Motor neuron (in vitro differentiated cells): ENCODE data around the gene FRYL. TPM values are rescaled to one million over a fixed set of nuclear protein-coding genes. Genes with fewer than 3 reads are reported as not detected.
A peak's percentile ranks its signal among the peaks of the same experiment; 100 is the strongest.
"Not testable (repeated sequence)": the region's sequence is repeated elsewhere in the genome, so short reads cannot be mapped to it uniquely, and the experiment has no call there.

Source experiments
- ATAC-seq, 8 experiments: fragments of 200-7000 bp; cut with Tn5 transposase; replicated peaks in 6 of 8; 2 replicates each; pipeline ENCODE4 v1.8.0; 2021; ENCODE audit warnings: mild to moderate bottlenecking in 8 of 8, moderate library complexity in 8 of 8
- H3K27ac ChIP-seq, 2 donors: fragments of 250-450 bp; sonication (Bioruptor Pico); 2 replicates each; pipeline ENCODE4 v1.9.0; 2021; ENCODE audit warnings: antibody characterized with exemption in 2 of 2, mild to moderate bottlenecking in 2 of 2, moderate library complexity in 1 of 2
- H3K4me1 ChIP-seq, 2 donors: fragments of 250-450 bp; sonication (Bioruptor Pico); replicated peaks in 1 of 2; 2 replicates each; pipeline ENCODE4 v1.6.1; 2021; ENCODE audit warnings: antibody characterized with exemption in 2 of 2, mild to moderate bottlenecking in 2 of 2, moderate library complexity in 1 of 2
- H3K4me3 ChIP-seq, 5 donors: fragments of 250-450 bp; sonication (Bioruptor Pico); 2 replicates each; pipeline ENCODE4 v1.9.0; 2021; ENCODE audit warnings: antibody characterized with exemption in 5 of 5, mild to moderate bottlenecking in 5 of 5, moderate library complexity in 4 of 5
- WGBS, 10 experiments: fragments of 450-650 bp; shearing (Covaris generic); methylation state at CpG; one replicate each; pipeline ENCODE4 v1.0.0; 2022; 5-methylcytosine and 5-hydroxymethylcytosine counted together
- in situ Hi-C, 9 experiments: fragments of 400-800 bp; cut with MboI; loops; one replicate each; pipeline ENCODE4 v1.15.0; 2021; ENCODE audit warnings: low sequenced_read_pairs in 9 of 9, low pct_unique_long_range_greater_than_20kb in 2 of 9; ENCODE audit not compliant: unreplicated experiment in 9 of 9
- total RNA-seq, 8 experiments: library from RNA; unstranded; fragments of 300-600 nt; gene quantifications; 2 replicates each; pipeline versions ENCODE4 v1.2.3 to v1.2.4, GENCODE V29; 2022

FRYL gene
- total RNA-seq, 8 experiments from 2014 or later: 26.0 to 91.8 (median 37.9) TPM

DNA sequence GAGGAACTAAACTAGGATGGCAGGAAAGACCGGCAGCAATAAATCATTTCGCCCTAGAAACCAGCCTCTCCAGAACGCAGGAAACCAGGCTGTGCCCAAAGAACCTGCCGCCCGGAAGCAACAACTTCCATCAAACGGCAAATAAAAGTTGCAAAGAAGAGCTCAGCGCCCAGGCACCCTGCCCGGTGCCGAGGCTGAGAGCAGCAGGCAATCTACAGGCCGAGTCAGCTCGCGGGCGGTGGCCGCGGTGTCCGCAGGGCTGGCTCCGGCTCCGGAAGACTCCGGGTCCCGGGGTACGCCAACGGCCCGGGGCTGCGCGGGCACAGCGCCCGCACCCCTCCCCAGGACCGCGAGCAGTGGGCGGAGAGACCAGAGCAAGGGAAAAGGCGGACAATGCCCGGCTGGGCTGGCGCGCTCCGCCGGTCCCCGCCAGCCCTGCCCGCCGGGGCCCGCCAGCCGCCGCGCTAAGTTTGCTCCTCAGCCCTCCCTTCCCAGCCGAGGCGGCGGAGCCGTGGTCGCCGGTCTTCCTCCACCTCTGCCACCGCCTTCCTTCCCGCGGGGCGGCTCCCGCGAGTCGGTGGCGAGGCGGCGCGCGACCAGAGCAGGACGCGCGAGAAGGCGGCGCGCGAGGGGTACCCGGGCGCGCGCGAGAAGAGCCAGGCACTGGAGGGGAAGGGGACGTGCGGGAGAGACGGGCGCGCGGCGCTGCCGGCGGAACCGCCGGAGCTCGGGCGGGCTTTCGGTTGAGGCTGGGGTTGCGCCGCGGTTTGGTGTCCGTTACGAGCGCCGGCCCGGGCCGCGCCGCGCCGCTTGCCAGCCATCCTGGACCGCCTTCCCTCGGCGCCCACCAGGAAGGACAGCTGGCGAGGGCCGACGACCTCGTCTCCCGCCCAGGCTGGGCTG, 733 bp downstream of the FRYL start:
- H3K4me3 ChIP-seq: peak overlapping the region; percentile 65 to 84 (median 70)
- in situ Hi-C loops: loop anchor here in 1 of 9 experiments (25.0 kb wide), 1 partner anchor 192 kb away; no protein-coding TSS in a partner anchor
- peak overlapping the region; percentile 77 to 82 for H3K27ac ChIP-seq
- WGBS, 10 experiments: 0% methylated on average over 3 to 15 of the region's 108 CpGs; no CpG with 5 or more reads in 2 of the 10 experiments
- H3K4me1 ChIP-seq: peaks cover 10 to 14% of the 10 kb centered on the region in 2 donors
- ATAC-seq: peak; percentile 29 to 43 (median 31)

DNA sequence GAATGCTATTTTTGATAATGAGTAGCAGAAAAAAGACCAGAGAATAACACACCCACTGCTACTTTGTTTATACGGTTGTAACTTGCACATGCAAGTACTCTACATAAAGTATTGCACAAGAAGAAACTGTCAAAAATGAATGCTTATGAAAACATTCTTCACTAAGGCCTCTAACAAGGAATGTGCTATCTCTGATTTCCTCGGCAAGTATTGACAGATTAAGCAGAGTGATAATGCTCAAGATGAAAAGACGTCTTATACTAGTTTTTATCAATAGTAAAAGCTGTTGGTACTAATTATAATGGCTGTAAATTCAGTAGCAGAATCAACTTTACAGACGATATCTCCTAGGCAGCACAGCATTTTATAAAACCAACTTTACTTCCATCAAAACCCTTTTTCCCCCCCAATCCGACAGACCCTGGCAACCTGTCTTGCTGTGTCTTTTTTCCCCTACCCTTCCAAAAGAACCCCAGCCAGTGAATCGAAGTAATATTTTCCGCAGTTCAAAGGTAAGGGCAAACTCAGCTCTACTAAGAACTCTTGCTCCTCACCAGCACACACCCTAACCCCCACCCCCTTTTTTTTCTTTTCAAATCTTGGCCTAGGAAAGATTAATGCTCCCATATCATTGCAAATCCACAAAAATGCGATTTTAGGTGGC, 1.5 kb downstream of the FRYL start:
- in situ Hi-C loops: loop anchor here in 1 of 9 experiments (25.0 kb wide), 1 partner anchor 191 kb away; no protein-coding TSS in a partner anchor

DNA sequence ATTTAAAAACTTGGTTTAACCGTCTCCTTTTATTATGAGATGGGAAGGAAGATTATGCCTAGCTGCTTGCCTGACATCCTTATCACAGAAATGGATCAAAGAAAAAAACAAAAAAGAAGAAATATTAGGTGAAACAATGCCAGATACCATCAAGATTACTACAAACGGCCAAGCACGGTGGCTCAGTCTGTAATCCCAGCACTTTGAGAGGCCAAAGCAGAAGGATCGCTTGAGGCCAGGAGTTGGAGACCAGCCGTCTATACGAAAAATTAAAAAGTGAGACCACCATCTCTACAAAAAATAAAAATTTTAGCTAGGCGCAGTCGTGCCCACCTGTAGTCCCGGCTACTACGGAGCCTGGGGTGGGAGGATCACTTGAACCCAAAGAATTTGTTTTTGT, 2.3 kb downstream of the FRYL start:
- no peak for ATAC-seq
- H3K27ac ChIP-seq: no peak overlapping the region
- H3K4me3 ChIP-seq: peak overlapping the region in 4 of 5 donors; percentile 67 to 84 (median 74)
- peaks cover 10 to 14% of the 10 kb centered on the region in 2 donors for H3K4me1 ChIP-seq
- in situ Hi-C loops: loop anchor here in 1 of 9 experiments (25.0 kb wide), 1 partner anchor 190 kb away; no protein-coding TSS in a partner anchor
- 14 to 61% (median 48%) methylated on average over 3 to 10 of the region's 10 CpGs for WGBS, 10 experiments

More for the DNA sequence above, 1.5 kb downstream of the FRYL start:
- peak overlapping the region in 1 of 2 donors; percentile 82 for H3K27ac ChIP-seq
- ATAC-seq: no peak
- WGBS, 10 experiments: 0 to 5% (median 0%) methylated on average over 2 to 8 of the region's 8 CpGs; no CpG with 5 or more reads in 1 of the 10 experiments
- H3K4me3 ChIP-seq: peak overlapping the region; percentile 65 to 84 (median 70)
- H3K4me1 ChIP-seq: peaks cover 10 to 14% of the 10 kb centered on the region in 2 donors

DNA sequence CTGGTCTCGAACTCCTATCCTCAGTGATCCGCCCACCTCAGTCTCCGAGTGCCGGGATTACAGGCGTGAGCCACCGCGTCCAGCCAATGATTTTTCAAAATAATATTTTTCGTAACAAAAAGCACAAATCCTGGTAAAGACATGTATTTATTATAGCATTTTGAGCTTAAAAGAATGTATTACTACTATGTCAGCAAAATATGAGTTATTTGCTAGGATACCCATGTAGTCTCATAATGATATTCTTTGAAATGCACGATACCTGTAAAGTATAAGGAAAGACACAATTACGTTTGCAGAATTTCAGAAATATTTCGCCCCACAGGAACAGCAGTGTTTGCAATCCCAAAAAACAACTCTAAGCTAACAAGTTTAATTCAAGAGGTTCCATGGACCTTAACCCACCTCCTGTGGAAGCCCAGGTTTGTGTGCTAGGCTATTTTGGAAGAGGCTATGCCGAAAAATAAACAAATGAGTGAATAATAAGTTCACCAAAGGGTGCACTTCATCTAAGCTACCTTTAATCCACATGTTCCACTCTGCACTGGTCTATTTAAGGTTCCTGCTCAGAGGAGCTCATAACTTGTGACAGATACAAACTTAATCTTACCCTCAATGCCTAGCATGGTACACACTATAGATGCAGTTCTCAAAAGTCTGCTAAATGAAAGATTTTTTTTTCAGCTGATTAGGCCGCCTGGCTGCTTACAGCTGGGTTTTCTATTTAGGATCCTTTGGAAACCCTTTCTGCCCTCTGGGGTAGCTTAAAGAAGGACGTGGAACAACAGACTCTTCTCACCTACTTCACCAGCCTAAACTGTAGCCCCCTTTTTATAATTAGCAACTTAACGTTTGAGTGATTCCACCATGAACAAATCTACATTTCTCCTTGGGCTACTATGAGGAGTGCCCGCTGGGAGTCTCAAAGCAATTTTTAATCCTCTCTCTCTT, 5.0 kb downstream of the FRYL start:
- H3K4me3 ChIP-seq: no peak overlapping the region
- in situ Hi-C loops: loop anchor here in 1 of 9 experiments (25.0 kb wide), 1 partner anchor 188 kb away; no protein-coding TSS in a partner anchor

DNA sequence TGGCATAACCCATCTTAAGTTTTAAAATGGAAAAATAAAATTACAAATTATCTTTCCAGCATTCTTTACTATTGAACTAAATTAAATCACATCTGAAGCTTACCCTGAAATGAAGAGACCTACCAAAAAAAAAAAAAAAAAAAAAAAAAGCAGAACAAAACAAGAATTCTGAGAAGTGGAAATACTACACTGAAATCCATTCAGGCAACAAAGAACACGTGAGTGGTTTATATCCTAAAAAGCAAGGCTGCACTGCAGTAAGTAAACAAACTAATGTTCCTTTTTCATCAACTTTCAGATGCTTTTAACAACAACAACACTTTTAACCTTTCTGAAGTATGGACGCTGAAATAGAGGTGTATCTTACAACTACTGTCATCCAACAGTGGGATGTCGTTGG, 7.5 kb downstream of the FRYL start:
- 71 to 100% (median 90%) methylated on average over 1 to 3 of the region's 3 CpGs for WGBS, 10 experiments
- Histone ChIP-seq H3K4me1 (peaks cover 7 to 14% of the 10 kb centered on the region in 2 donors), H3K4me3 (no peak overlapping the region), H3K27ac (no peak overlapping the region)
- in situ Hi-C loops: no loop called here
- no peak for ATAC-seq

More for the DNA sequence above, 5.0 kb downstream of the FRYL start:
- Histone ChIP-seq H3K4me1 (peaks cover 7 to 14% of the 10 kb centered on the region in 2 donors), H3K27ac (no peak overlapping the region)
- 81 to 96% (median 90%) methylated on average over 3 to 16 of the region's 16 CpGs; no CpG with 5 or more reads in 1 of the 10 experiments for WGBS, 10 experiments
- no peak for ATAC-seq

DNA sequence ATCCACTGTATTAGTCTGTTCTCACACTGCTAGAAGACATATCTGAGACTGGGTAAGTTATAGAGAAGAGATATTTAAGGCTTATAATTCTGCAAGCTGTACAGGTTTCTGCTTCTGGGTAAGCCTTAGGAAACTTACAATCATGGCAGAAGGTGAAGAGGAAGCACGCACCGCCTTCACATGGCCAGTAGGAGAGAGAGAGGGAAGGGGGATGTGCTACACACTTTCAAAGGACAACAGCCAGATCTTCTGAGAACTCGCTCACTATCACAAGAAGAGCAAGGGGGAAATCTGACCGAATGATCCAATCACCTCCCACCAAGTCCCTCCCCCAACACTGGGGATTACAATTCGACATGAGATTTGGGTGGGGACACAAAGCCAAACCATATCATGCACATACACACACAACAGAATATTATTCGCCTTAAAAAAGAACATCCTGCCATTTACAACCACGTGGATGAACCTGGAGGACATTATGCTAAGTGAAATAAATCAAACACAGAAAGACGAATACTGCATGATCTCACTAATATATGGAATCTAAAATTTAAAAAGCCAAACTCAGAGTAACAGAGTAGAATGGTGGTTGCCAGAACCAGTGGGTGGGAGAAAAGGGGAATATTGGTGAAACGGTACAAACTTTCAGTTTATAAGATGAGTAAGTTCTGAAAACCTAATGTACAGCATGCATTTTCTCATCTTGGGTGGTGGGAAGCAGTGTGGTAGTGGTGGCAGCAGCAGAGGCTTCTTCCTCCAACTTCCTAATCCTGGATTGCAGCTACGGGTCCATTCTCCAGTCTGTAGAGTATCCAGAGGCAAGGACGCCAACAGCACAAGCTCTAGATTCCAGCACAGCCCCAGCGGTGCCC, 12.8 kb downstream of the FRYL start:
- Histone ChIP-seq H3K27ac (no peak overlapping the region), H3K4me3 (no peak overlapping the region), H3K4me1 (no peaks in the 10 kb centered on the region)
- in situ Hi-C loops: no loop called here
- peak in 3 of 8 experiments; percentile 56 to 81 (median 70) for ATAC-seq
- WGBS, 10 experiments: 43 to 100% (median 81%) methylated on average over 4 to 8 of the region's 12 CpGs; no CpG with 5 or more reads in 1 of the 10 experiments

DNA sequence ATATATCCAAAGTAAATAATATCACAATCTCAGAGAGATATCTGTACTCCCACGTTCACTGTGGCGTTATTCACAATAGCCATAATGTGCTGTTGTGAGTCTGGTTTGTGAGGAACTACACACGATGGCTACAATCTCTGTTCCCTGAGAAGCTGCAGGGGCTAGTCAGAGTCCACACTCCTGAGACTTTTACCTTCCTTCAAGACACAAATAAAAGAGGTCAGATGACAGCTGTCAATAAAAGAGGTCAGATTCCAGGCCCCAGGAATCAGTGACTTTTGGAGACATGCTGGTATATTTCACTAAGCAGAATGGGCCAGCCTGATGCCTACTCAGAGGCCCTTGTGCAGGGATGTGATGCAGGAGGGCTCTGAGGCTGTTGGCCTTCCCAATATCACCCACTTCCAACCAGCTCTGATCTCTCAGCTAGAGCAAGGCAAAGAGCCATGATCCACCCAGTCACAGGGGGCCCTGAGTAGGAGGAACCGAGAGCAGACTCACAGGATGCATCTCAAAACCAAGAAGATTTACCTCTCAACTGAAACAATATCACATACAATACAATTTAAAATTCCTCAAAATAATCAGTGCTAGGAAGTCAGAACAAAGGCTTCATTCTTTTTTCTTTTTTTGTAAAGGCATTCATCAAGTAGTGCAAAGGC, 13.8 kb downstream of the FRYL start:
- Histone ChIP-seq H3K4me1 (no peaks in the 10 kb centered on the region), H3K4me3 (no peak overlapping the region), H3K27ac (no peak overlapping the region)
- 67 to 100% (median 98%) methylated on average over 2 to 4 of the region's 4 CpGs for WGBS, 10 experiments
- no peak for ATAC-seq
- in situ Hi-C loops: no loop called here

DNA sequence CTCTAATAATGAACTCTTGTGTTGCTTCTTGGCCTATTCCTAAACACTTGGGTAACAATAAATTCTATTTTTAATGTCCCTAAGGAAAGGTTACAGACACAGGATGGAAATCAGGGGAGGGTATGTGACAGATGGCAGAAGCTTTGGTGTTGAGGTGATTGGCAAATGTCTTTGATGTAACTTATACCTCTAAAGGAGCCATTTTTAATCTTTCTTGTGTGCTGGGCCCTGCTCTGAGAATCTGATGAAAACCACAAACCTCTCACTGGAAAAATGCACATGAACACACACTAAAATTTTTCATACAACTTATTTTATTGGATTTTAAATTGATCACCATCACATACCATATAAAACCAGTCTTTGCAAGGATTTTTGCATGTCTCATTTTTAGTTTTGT, 17.7 kb downstream of the FRYL start:
- Histone ChIP-seq H3K4me1 (no peaks in the 10 kb centered on the region), H3K4me3 (no peak overlapping the region), H3K27ac (no peak overlapping the region)
- in situ Hi-C loops: no loop called here
- no peak for ATAC-seq

DNA sequence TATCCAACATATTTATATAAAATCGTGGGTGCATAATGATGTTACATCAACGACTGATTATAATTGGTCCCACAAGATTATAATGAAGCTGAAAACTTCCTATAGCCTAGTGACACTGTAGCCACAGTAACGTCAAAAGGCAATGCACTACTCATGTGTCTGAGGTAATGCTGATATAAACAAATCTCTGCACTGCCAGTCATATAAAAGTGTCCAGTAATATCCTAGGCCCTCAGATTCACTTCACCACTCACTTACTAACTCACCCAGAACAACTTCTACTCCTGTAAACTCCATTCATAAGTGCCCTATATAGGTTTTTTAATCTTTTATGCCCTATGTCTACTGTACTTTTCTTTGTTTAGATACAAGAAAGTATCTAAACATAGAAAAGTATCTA, 18.8 kb downstream of the FRYL start:
- no peak overlapping the region for H3K4me3 ChIP-seq
- no peaks in the 10 kb centered on the region for H3K4me1 ChIP-seq
- no peak for ATAC-seq
- in situ Hi-C loops: no loop called here
- no peak overlapping the region for H3K27ac ChIP-seq
- 73 to 100% (median 85%) methylated on average over 1 to 3 of the region's 3 CpGs; no CpG with 5 or more reads in 1 of the 10 experiments for WGBS, 10 experiments

DNA sequence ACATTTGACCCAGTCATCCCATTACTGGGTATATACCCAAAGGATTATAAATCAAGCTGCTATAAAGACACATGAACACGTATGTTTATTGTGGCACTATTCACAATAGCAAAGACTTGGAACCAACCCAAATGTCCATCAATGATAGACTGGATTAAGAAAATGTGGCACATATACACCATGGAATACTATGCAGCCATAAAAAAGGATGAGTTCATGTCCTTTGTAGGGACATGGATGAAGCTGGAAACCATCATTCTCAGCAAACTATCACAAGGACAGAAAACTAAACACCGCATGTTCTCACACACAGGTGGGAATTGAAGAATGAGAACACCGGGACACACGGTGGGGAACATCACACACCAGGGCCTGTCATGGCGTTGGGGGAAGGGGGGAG, 21.4 kb downstream of the FRYL start:
- H3K4me3 ChIP-seq, ATAC-seq, in situ Hi-C loops, H3K27ac ChIP-seq, H3K4me1 ChIP-seq: not testable (repeated sequence)
- 88 to 100% (median 97%) methylated on average over 2 to 5 of the region's 5 CpGs; no CpG with 5 or more reads in 4 of the 10 experiments for WGBS, 10 experiments

DNA sequence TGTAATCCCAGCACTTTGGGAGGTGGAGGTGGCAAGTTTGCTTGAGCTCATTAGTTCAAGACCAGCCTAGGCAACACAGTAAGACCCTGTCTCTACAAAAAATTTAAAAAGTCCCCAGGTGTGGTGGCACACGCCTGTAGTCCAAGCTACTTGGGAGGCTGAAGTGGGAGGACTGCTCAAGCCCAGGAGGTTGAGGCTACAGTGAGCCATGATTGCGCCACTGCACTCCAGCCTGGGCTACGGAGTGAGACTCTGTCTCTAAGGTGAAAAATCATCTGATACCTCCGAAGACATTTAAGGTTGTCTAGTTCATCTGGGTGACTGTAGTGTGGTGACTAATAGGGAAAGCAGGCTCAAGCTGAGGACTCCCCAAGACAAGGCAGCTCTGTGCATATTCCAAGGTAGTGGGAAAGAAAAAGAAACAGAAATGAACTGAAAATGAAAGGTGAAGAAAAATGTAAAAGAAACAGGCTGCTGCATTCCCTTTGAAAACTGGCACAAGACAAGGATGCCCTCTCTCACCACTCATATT, 23.3 kb downstream of the FRYL start:
- in situ Hi-C loops: no loop called here
- ATAC-seq: no peak
- Histone ChIP-seq H3K27ac (no peak overlapping the region), H3K4me3 (no peak overlapping the region), H3K4me1 (no peaks in the 10 kb centered on the region)
- WGBS, 10 experiments: 60 to 100% (median 93%) methylated on average over 1 to 3 of the region's 4 CpGs; no CpG with 5 or more reads in 5 of the 10 experiments
